K562 (cell line): ENCODE results near the gene CAVIN1. TPM values are rescaled to one million over a fixed set of nuclear protein-coding genes. Genes with fewer than 3 reads are reported as not detected.

Experiments used
- BRD4 ChIP-seq: fragments of 200-600 bp; sonication (generic); IDR thresholded peaks from 2 replicates; pipeline ENCODE4 v1.6.1; 2017; ENCODE audit warnings: inconsistent platforms
- CREM ChIP-seq: IDR thresholded peaks from 2 replicates; pipeline ENCODE4 v1.6.1; 2014; ENCODE audit warnings: antibody characterized with exemption, low read depth
- DACH1 ChIP-seq: fragments of 450-650 bp; IDR thresholded peaks from 2 replicates; pipeline ENCODE4 v1.6.1; 2018; ENCODE audit not compliant: partially characterized antibody
- E2F1 ChIP-seq: sonication (generic); formaldehyde crosslinking; IDR thresholded peaks from 2 replicates; pipeline ENCODE4 v1.8.1; 2023; ENCODE audit warnings: mild to moderate bottlenecking, missing genetic modification reagents, moderate library complexity
- HNRNPLL ChIP-seq: fragments of 200-400 bp; formaldehyde crosslinking; IDR thresholded peaks from 2 replicates; pipeline ENCODE4 v1.6.1; 2017; ENCODE audit warnings: low read length, low read depth, mild to moderate bottlenecking; ENCODE audit not compliant: poor library complexity, severe bottlenecking
- IRF9 ChIP-seq: fragments of 450-650 bp; IDR thresholded peaks from 2 replicates; pipeline ENCODE4 v1.6.1; 2016; ENCODE audit warnings: missing biosample characterization, missing genetic modification characterization
- KDM4B ChIP-seq, 2 experiments: fragments of 450-650 bp in 1 of 2; sonication (generic) in 1 of 2; IDR thresholded peaks; 2 replicates each; pipeline ENCODE4 v1.6.1; 2016 to 2017; ENCODE audit warnings: borderline replicate concordance in 2 of 2, antibody characterized with exemption in 1 of 2, low read depth in 1 of 2, mild to moderate bottlenecking in 1 of 2
- MCM5 ChIP-seq: fragments of 450-650 bp; IDR thresholded peaks from 2 replicates; pipeline ENCODE4 v1.6.1; 2016; ENCODE audit warnings: low read depth
- NKRF ChIP-seq: fragments of 450-650 bp; IDR thresholded peaks from 2 replicates; pipeline ENCODE4 v1.6.1; 2016; ENCODE audit warnings: borderline replicate concordance
- PCBP2 ChIP-seq: fragments of 200-400 bp; formaldehyde crosslinking; IDR thresholded peaks from 2 replicates; pipeline ENCODE4 v1.6.1; 2018; ENCODE audit warnings: low read length, low read depth, mild to moderate bottlenecking, moderate library complexity; ENCODE audit not compliant: poor library complexity, severe bottlenecking
- PHF21A ChIP-seq: fragments of 450-650 bp; IDR thresholded peaks from 2 replicates; pipeline ENCODE4 v1.6.1; 2017; ENCODE audit warnings: low read depth, borderline replicate concordance
- SAP30 ChIP-seq: fragments of 200-600 bp; sonication (generic); IDR thresholded peaks from 2 replicates; pipeline ENCODE4 v1.6.1; 2012; ENCODE audit warnings: borderline replicate concordance, low read depth, mild to moderate bottlenecking, moderate library complexity, low read length, control low read depth, inconsistent platforms; ENCODE audit not compliant: insufficient read depth, poor library complexity, severe bottlenecking
- SIN3A ChIP-seq, 2 experiments: fragments of 150-350 bp in 1 of 2; IDR thresholded peaks; 2 replicates each; pipeline ENCODE4 v1.6.1; 2011 to 2016; ENCODE audit warnings: borderline replicate concordance in 2 of 2, low read depth in 2 of 2, low read length in 2 of 2, mild to moderate bottlenecking in 2 of 2, moderate library complexity in 2 of 2; ENCODE audit not compliant: control insufficient read depth in 1 of 2
- TAF9B ChIP-seq: fragments of 450-650 bp; IDR thresholded peaks from 2 replicates; pipeline ENCODE4 v1.6.1; 2018; ENCODE audit warnings: mild to moderate bottlenecking; ENCODE audit not compliant: partially characterized antibody
- TEAD2 ChIP-seq: fragments of 450-650 bp; IDR thresholded peaks from 2 replicates; pipeline ENCODE4 v1.6.1; 2016; ENCODE audit warnings: missing genetic modification characterization, control low read depth, missing compliant biosample characterization
- USF2 ChIP-seq: sonication (generic); formaldehyde crosslinking; IDR thresholded peaks from 2 replicates; pipeline ENCODE4 v1.5.0; 2020; ENCODE audit warnings: missing genetic modification reagents
- YBX1 ChIP-seq: fragments of 450-650 bp; IDR thresholded peaks from 2 replicates; pipeline ENCODE4 v1.7.1; 2016; ENCODE audit warnings: mild to moderate bottlenecking
- ZBTB43 ChIP-seq: sonication (generic); formaldehyde crosslinking; IDR thresholded peaks from 2 replicates; pipeline ENCODE4 v1.8.0; 2023; ENCODE audit warnings: mild to moderate bottlenecking, missing genetic modification reagents
- ZNF511 ChIP-seq: sonication (generic); formaldehyde crosslinking; IDR thresholded peaks from 2 replicates; pipeline ENCODE4 v1.8.0; 2022; ENCODE audit warnings: mild to moderate bottlenecking, missing genetic modification reagents
- polyA plus RNA-seq, 8 experiments: library from polyadenylated mRNA; depleted of rRNA in 4 of 8; stranded (reverse) in 5 of 8; unstranded in 3 of 8; fragments of >200 nt; fragmentation: Nextera tagmentation in 2 of 8; fragmentation: Illumina TruSeq in 1 of 8; extraction: Ambion mirVana in 2 of 8; extraction: Trizol in 1 of 8; gene quantifications; 2 replicates each; pipeline versions ENCODE4 v1.2.1 to v1.2.3, GENCODE V29; 2011 to 2014; ENCODE audit warnings: inconsistent platforms in 1 of 8, missing spikeins in 1 of 8
- total RNA-seq, 7 experiments: library from RNA; depleted of rRNA in 6 of 7; stranded (reverse); fragments of >200 nt in 6 of 7; fragmentation: Illumina TruSeq in 2 of 7; extraction: Trizol in 2 of 7; gene quantifications; 2 replicates each; pipeline versions ENCODE4 v1.2.1 to v1.2.3, GENCODE V29; 2011 to 2021; ENCODE audit warnings: low replicate concordance in 1 of 7

The CAVIN1 gene
- total and polyA plus RNA-seq, 9 of the 15 experiments (the other 6 are each of a cell fraction or from before 2014, with no cell fraction given): 6.8 to 162 (median 74.5) TPM

GRCh38 chr17:42422412-42422957 is 571 bp downstream of the CAVIN1 start (continued):
- TF ChIP-seq DACH1 (peak; percentile 74), PCBP2 (no peak), E2F1 (peak; percentile 19; the same call in 1 of the 2 replicates), USF2 (CRISPR knock-in tag) (no peak), SIN3A (IDR thresholded peaks at IDR 0.05; ENCODE audit: borderline replicate concordance in 2 of 2, control insufficient read depth in 1 of 2, low read depth in 2 of 2, low read length in 2 of 2) (peak; percentile 22 to 57; a peak in 1 of 4 replicates), ZNF511 (CRISPR knock-in tag) (no peak), KDM4B (IDR thresholded peaks at IDR 0.05; ENCODE audit: borderline replicate concordance in 2 of 2, low read depth in 1 of 2) (no peak), TAF9B (peak; percentile 54), PHF21A (no peak), MCM5 (no peak), TEAD2 (no peak), BRD4 (0 out of 2 replicates have a peak, but pooled peaks have one; percentile 9), YBX1 (no peak), SAP30 (peak; percentile 82), CREM (peak; percentile 37; the same call in 1 of the 2 replicates), NKRF (peak; percentile 65; the same call in 1 of the 2 replicates), HNRNPLL (peak; percentile 68), ZBTB43 (CRISPR knock-in tag) (no peak), IRF9 (tag) (no peak)
